Panc1 (cell line): Measurements from ENCODE around the gene MYF5. TPM values are rescaled to one million over a fixed set of nuclear protein-coding genes. Genes with fewer than 3 reads are reported as not detected.

Experiments used
- ATAC-seq: fragments of 200-7000 bp; cut with Tn5 transposase; 2 replicates; pipeline ENCODE4 v1.9.1; 2020; ENCODE audit warnings: mild to moderate bottlenecking, moderate library complexity
- BruUV-seq: library from RNA; stranded (reverse); fragments of 400-500 nt; replicated peaks from 2 replicates; lab custom pipeline; 2021; lab: Mats Ljungman, UMichigan
- CTCF ChIA-PET: fragments of 300-600 bp; sonication (Branson Sonifier 250); formaldehyde crosslinking; loops from one replicate; lab custom pipeline; 2022; ENCODE audit warnings: antibody characterized with exemption; lab: Charles Lee
- POLR2A ChIA-PET: fragments of 300-600 bp; sonication (Branson Sonifier 250); formaldehyde crosslinking; loops from one replicate; lab custom pipeline; 2022; ENCODE audit warnings: antibody characterized with exemption; lab: Charles Lee
- DNase-seq: peaks from one replicate; pipeline ENCODE4 v3.0.0-alpha.2; 2010; ENCODE audit warnings: low read depth, low spot score
- H3K27ac ChIP-seq: 2 replicates; pipeline ENCODE4 v1.5.1; 2011; ENCODE audit warnings: mild to moderate bottlenecking, low read length, inconsistent platforms
- H3K27me3 ChIP-seq: fragments of 200-500 bp; sonication (Bioruptor generic); 2 replicates; pipeline ENCODE4 v1.6.0; 2014; ENCODE audit warnings: low read length, inconsistent platforms; ENCODE audit not compliant: control insufficient read depth, insufficient read depth
- H3K36me3 ChIP-seq: fragments of 200-500 bp; sonication (Bioruptor generic); 2 replicates; pipeline ENCODE4 v1.5.1; 2014; ENCODE audit warnings: inconsistent platforms, mild to moderate bottlenecking, low read length, moderate library complexity; ENCODE audit not compliant: control insufficient read depth, insufficient read depth
- H3K4me1 ChIP-seq: 2 replicates; pipeline ENCODE4 v1.5.1; 2011; ENCODE audit warnings: inconsistent platforms, mild to moderate bottlenecking, low read length, moderate library complexity; ENCODE audit not compliant: control insufficient read depth, insufficient read depth
- H3K4me3 ChIP-seq, 2 experiments: 2 replicates each; pipeline ENCODE4 v1.5.1; 2011 to 2012; ENCODE audit warnings: low read depth in 2 of 2, low read length in 2 of 2, mild to moderate bottlenecking in 2 of 2, inconsistent platforms in 1 of 2, moderate library complexity in 1 of 2
- H3K9me3 ChIP-seq: fragments of 200-500 bp; sonication (Bioruptor generic); 2 replicates; pipeline ENCODE4 v1.5.1; 2014; ENCODE audit warnings: low read depth, mild to moderate bottlenecking, inconsistent platforms, low read length, moderate library complexity; ENCODE audit not compliant: control insufficient read depth, insufficient read depth
- POLR2AphosphoS5 ChIP-seq: IDR thresholded peaks from 2 replicates; pipeline ENCODE4 v1.6.1; 2012; ENCODE audit warnings: mild to moderate bottlenecking, low read depth, low read length, moderate library complexity
- SIN3A ChIP-seq: IDR thresholded peaks from 2 replicates; pipeline ENCODE4 v1.6.1; 2012; ENCODE audit warnings: low read depth, mild to moderate bottlenecking, low read length, moderate library complexity, borderline replicate concordance; ENCODE audit not compliant: insufficient read depth
- TCF7L2 ChIP-seq: IDR thresholded peaks from 2 replicates; pipeline ENCODE4 v1.6.1; 2011; ENCODE audit warnings: mild to moderate bottlenecking, low read depth, low read length, inconsistent platforms
- in situ Hi-C: cut with HindIII; loops from 2 replicates; pipeline ENCODE4 v1.10.0; 2016; ENCODE audit warnings: low sequenced_read_pairs, low pct_unique_long_range_greater_than_20kb
- intact Hi-C: fragments of 100-400 bp; cut with micrococcal nuclease; formaldehyde crosslinking; loops from one replicate; pipeline ENCODE4 v1.10.0; 2022; ENCODE audit not compliant: unreplicated experiment
- total RNA-seq: library from RNA; stranded (reverse); gene quantifications from one replicate; pipeline ENCODE4 v1.2.1, GENCODE V29; 2021; ENCODE audit not compliant: unreplicated experiment
- TF ChIP-seq, protein P1 (sequence below), 2 experiments: IDR thresholded peaks; 2 replicates each; pipeline ENCODE4 v1.6.1; 2011 to 2012; ENCODE audit warnings: low read depth in 2 of 2, control low read depth in 1 of 2, low read length in 1 of 2, mild to moderate bottlenecking in 1 of 2, moderate library complexity in 1 of 2; ENCODE audit not compliant: insufficient read depth in 1 of 2
- TF ChIP-seq, protein P2 (sequence below): fragments of 450-650 bp; IDR thresholded peaks from 2 replicates; pipeline ENCODE4 v1.5.1; 2017; ENCODE audit warnings: mild to moderate bottlenecking

Gene MYF5
- total RNA-seq, 1 experiment from 2014 or later, result not detected

- Histone ChIP-seq H3K9me3 (no peaks in the 10 kb centered on the region), H3K27ac (no peak within 1 kb of the TSS), H3K36me3 (no peaks in the 10 kb centered on the region), H3K27me3 (no peaks in the 10 kb centered on the region), H3K4me1 (no peaks in the 10 kb centered on the region), H3K4me3 (no peak within 1 kb of the TSS)
- in situ Hi-C loops (no loop called here), intact Hi-C loops (no loop called here)
- ATAC-seq (no peak), DNase-seq (no peak)
- no TSS peak for BruUV-seq
- ChIA-PET POLR2A (no interaction called here), CTCF (no interaction called here)
- TF ChIP-seq, protein P1, sequence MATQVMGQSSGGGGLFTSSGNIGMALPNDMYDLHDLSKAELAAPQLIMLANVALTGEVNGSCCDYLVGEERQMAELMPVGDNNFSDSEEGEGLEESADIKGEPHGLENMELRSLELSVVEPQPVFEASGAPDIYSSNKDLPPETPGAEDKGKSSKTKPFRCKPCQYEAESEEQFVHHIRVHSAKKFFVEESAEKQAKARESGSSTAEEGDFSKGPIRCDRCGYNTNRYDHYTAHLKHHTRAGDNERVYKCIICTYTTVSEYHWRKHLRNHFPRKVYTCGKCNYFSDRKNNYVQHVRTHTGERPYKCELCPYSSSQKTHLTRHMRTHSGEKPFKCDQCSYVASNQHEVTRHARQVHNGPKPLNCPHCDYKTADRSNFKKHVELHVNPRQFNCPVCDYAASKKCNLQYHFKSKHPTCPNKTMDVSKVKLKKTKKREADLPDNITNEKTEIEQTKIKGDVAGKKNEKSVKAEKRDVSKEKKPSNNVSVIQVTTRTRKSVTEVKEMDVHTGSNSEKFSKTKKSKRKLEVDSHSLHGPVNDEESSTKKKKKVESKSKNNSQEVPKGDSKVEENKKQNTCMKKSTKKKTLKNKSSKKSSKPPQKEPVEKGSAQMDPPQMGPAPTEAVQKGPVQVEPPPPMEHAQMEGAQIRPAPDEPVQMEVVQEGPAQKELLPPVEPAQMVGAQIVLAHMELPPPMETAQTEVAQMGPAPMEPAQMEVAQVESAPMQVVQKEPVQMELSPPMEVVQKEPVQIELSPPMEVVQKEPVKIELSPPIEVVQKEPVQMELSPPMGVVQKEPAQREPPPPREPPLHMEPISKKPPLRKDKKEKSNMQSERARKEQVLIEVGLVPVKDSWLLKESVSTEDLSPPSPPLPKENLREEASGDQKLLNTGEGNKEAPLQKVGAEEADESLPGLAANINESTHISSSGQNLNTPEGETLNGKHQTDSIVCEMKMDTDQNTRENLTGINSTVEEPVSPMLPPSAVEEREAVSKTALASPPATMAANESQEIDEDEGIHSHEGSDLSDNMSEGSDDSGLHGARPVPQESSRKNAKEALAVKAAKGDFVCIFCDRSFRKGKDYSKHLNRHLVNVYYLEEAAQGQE (IDR thresholded peaks at IDR 0.05; ENCODE audit: insufficient read depth in 1 of 2, low read depth in 2 of 2, low read length in 1 of 2), result no peak
- TF ChIP-seq POLR2AphosphoS5 (no peak), TCF7L2 (no peak), SIN3A (no peak)
- TF ChIP-seq, protein P2, sequence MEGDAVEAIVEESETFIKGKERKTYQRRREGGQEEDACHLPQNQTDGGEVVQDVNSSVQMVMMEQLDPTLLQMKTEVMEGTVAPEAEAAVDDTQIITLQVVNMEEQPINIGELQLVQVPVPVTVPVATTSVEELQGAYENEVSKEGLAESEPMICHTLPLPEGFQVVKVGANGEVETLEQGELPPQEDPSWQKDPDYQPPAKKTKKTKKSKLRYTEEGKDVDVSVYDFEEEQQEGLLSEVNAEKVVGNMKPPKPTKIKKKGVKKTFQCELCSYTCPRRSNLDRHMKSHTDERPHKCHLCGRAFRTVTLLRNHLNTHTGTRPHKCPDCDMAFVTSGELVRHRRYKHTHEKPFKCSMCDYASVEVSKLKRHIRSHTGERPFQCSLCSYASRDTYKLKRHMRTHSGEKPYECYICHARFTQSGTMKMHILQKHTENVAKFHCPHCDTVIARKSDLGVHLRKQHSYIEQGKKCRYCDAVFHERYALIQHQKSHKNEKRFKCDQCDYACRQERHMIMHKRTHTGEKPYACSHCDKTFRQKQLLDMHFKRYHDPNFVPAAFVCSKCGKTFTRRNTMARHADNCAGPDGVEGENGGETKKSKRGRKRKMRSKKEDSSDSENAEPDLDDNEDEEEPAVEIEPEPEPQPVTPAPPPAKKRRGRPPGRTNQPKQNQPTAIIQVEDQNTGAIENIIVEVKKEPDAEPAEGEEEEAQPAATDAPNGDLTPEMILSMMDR, result no peak
Observed at GRCh38 chr12:80707126-80707829, 9.4 kb upstream of the MYF5 start, which contains the start of gene MYF6. TSS of gene MYF6 (plus strand) at chr12:80707634. CDS start at chr12:80707720, 86 bp downstream.

- DNase-seq, result no peak
- ChIA-PET POLR2A (no interaction called here), CTCF (no interaction called here)
- Histone ChIP-seq H3K36me3 (no peaks in the 10 kb centered on the region), H3K27me3 (no peaks in the 10 kb centered on the region), H3K4me1 (no peaks in the 10 kb centered on the region), H3K9me3 (no peaks in the 10 kb centered on the region), H3K27ac (no peak overlapping the region), H3K4me3 (no peak overlapping the region)
- no TSS peak for BruUV-seq
- TF ChIP-seq TCF7L2 (no peak), POLR2AphosphoS5 (no peak), SIN3A (no peak)
- TF ChIP-seq, protein P2, result no peak
- TF ChIP-seq, protein P1 (IDR thresholded peaks at IDR 0.05; ENCODE audit: insufficient read depth in 1 of 2, low read depth in 2 of 2, low read length in 1 of 2), result no peak
- intact Hi-C loops, result no loop called here
- no peak for ATAC-seq
- in situ Hi-C loops, result no loop called here
Observed at GRCh38 chr12:80707830-80708258, 8.9 kb upstream of the MYF5 start.
